Activated naive CD4-positive, alpha-beta T cell treated with anti-CD3 and anti-CD28 coated beads, Interleukin-2, amount 50 U/mL, for 24 hours (primary cell): ENCODE data around the gene CDH23.

ENCODE experiments used
- H3K27ac Mint-ChIP-seq: one replicate; pipeline ENCODE4 v1.8.0; 2021; ENCODE audit warnings: mild to moderate bottlenecking, mixed read lengths
- H3K27me3 Mint-ChIP-seq: one replicate; pipeline ENCODE4 v1.8.0; 2021; ENCODE audit warnings: mixed read lengths
- H3K36me3 Mint-ChIP-seq: one replicate; pipeline ENCODE4 v1.8.0; 2021; ENCODE audit warnings: mixed read lengths
- H3K4me1 Mint-ChIP-seq: one replicate; pipeline ENCODE4 v1.8.0; 2021; ENCODE audit warnings: mixed read lengths
- H3K4me3 Mint-ChIP-seq: one replicate; pipeline ENCODE4 v1.8.0; 2021; ENCODE audit warnings: mild to moderate bottlenecking, mixed read lengths
- H3K9me3 Mint-ChIP-seq: one replicate; pipeline ENCODE4 v1.8.0; 2021; ENCODE audit warnings: mixed read lengths

Gene CDH23

GRCh38 chr10:71835671-71836595 is 439.2 kb downstream of the CDH23 start:
- H3K27me3 Mint-ChIP-seq, result no peaks in the 10 kb centered on the region
- H3K4me3 Mint-ChIP-seq, result no peak overlapping the region
- H3K4me1 Mint-ChIP-seq, result peaks cover 58% of the 10 kb centered on the region
- H3K9me3 Mint-ChIP-seq, result no peaks in the 10 kb centered on the region
- peaks cover 3% of the 10 kb centered on the region for H3K36me3 Mint-ChIP-seq
- no peak overlapping the region for H3K27ac Mint-ChIP-seq

- Mint-ChIP-seq H3K27ac (no peak overlapping the region), H3K36me3 (no peaks in the 10 kb centered on the region), H3K4me1 (peaks cover 58% of the 10 kb centered on the region), H3K27me3 (no peaks in the 10 kb centered on the region), H3K4me3 (no peak overlapping the region), H3K9me3 (no peaks in the 10 kb centered on the region)
These were observed 439.9 kb downstream of the CDH23 start for GRCh38 chr10:71836596-71836974.

- H3K4me3 Mint-ChIP-seq, result no peak overlapping the region
- no peaks in the 10 kb centered on the region for H3K9me3 Mint-ChIP-seq
- H3K27me3 Mint-ChIP-seq, result no peaks in the 10 kb centered on the region
- no peaks in the 10 kb centered on the region for H3K36me3 Mint-ChIP-seq
- peaks cover 61% of the 10 kb centered on the region for H3K4me1 Mint-ChIP-seq
- peak overlapping the region; percentile 14 for H3K27ac Mint-ChIP-seq
These were observed 440.5 kb downstream of the CDH23 start for GRCh38 chr10:71837098-71837827.

- H3K36me3 Mint-ChIP-seq, result no peaks in the 10 kb centered on the region
- H3K9me3 Mint-ChIP-seq, result no peaks in the 10 kb centered on the region
- H3K27me3 Mint-ChIP-seq, result no peaks in the 10 kb centered on the region
- peak overlapping the region; percentile 12 for H3K27ac Mint-ChIP-seq
- peak overlapping the region; percentile 4 for H3K4me3 Mint-ChIP-seq
- peaks cover 73% of the 10 kb centered on the region for H3K4me1 Mint-ChIP-seq
These were observed 441.8 kb downstream of the CDH23 start for GRCh38 chr10:71838264-71839211.

- Mint-ChIP-seq H3K36me3 (no peaks in the 10 kb centered on the region), H3K4me1 (peaks cover 80% of the 10 kb centered on the region), H3K4me3 (no peak overlapping the region), H3K9me3 (no peaks in the 10 kb centered on the region), H3K27me3 (no peaks in the 10 kb centered on the region), H3K27ac (no peak overlapping the region)
These were observed 443.6 kb downstream of the CDH23 start for GRCh38 chr10:71840177-71840957.

- no peak overlapping the region for H3K27ac Mint-ChIP-seq
- H3K4me3 Mint-ChIP-seq, result no peak overlapping the region
- peaks cover 82% of the 10 kb centered on the region for H3K4me1 Mint-ChIP-seq
- H3K27me3 Mint-ChIP-seq, result no peaks in the 10 kb centered on the region
- H3K9me3 Mint-ChIP-seq, result no peaks in the 10 kb centered on the region
- H3K36me3 Mint-ChIP-seq, result no peaks in the 10 kb centered on the region
These were observed 444.2 kb downstream of the CDH23 start for GRCh38 chr10:71840958-71841335.

- no peaks in the 10 kb centered on the region for H3K27me3 Mint-ChIP-seq
- no peak overlapping the region for H3K27ac Mint-ChIP-seq
- peaks cover 78% of the 10 kb centered on the region for H3K4me1 Mint-ChIP-seq
- no peaks in the 10 kb centered on the region for H3K36me3 Mint-ChIP-seq
- no peaks in the 10 kb centered on the region for H3K9me3 Mint-ChIP-seq
- H3K4me3 Mint-ChIP-seq, result no peak overlapping the region
These were observed 445.7 kb downstream of the CDH23 start for GRCh38 chr10:71842422-71842821.

GRCh38 chr10:71842856-71843686 is 446.4 kb downstream of the CDH23 start:
- no peaks in the 10 kb centered on the region for H3K9me3 Mint-ChIP-seq
- no peak overlapping the region for H3K27ac Mint-ChIP-seq
- peaks cover 78% of the 10 kb centered on the region for H3K4me1 Mint-ChIP-seq
- no peaks in the 10 kb centered on the region for H3K27me3 Mint-ChIP-seq
- H3K36me3 Mint-ChIP-seq, result no peaks in the 10 kb centered on the region
- no peak overlapping the region for H3K4me3 Mint-ChIP-seq

- Mint-ChIP-seq H3K27ac (no peak overlapping the region), H3K27me3 (no peaks in the 10 kb centered on the region), H3K36me3 (no peaks in the 10 kb centered on the region), H3K4me1 (peaks cover 78% of the 10 kb centered on the region), H3K4me3 (no peak overlapping the region), H3K9me3 (no peaks in the 10 kb centered on the region)
These were observed 447.4 kb downstream of the CDH23 start for GRCh38 chr10:71844084-71844483.

- no peak overlapping the region for H3K4me3 Mint-ChIP-seq
- H3K9me3 Mint-ChIP-seq, result no peaks in the 10 kb centered on the region
- no peaks in the 10 kb centered on the region for H3K36me3 Mint-ChIP-seq
- H3K27ac Mint-ChIP-seq, result no peak overlapping the region
- no peaks in the 10 kb centered on the region for H3K27me3 Mint-ChIP-seq
- H3K4me1 Mint-ChIP-seq, result peaks cover 80% of the 10 kb centered on the region
These were observed 448.0 kb downstream of the CDH23 start for GRCh38 chr10:71844695-71845094.

- Mint-ChIP-seq H3K4me3 (no peak overlapping the region), H3K36me3 (no peaks in the 10 kb centered on the region), H3K9me3 (no peaks in the 10 kb centered on the region), H3K4me1 (peaks cover 78% of the 10 kb centered on the region), H3K27ac (no peak overlapping the region), H3K27me3 (no peaks in the 10 kb centered on the region)
These were observed 449.0 kb downstream of the CDH23 start for GRCh38 chr10:71845410-71846405.

GRCh38 chr10:71846816-71847215 is 450.1 kb downstream of the CDH23 start:
- H3K4me1 Mint-ChIP-seq, result peaks cover 82% of the 10 kb centered on the region
- no peaks in the 10 kb centered on the region for H3K27me3 Mint-ChIP-seq
- peak overlapping the region; percentile 37 for H3K4me3 Mint-ChIP-seq
- H3K27ac Mint-ChIP-seq, result no peak overlapping the region
- no peaks in the 10 kb centered on the region for H3K9me3 Mint-ChIP-seq
- H3K36me3 Mint-ChIP-seq, result no peaks in the 10 kb centered on the region

- Mint-ChIP-seq H3K27ac (no peak overlapping the region), H3K36me3 (no peaks in the 10 kb centered on the region), H3K9me3 (no peaks in the 10 kb centered on the region), H3K4me3 (peak overlapping the region; percentile 20), H3K4me1 (peaks cover 77% of the 10 kb centered on the region), H3K27me3 (no peaks in the 10 kb centered on the region)
These were observed 450.7 kb downstream of the CDH23 start for GRCh38 chr10:71847418-71847817.
